ENCODE results near the gene DDX51.
A peak's percentile ranks its signal among the peaks of the same experiment; 100 is the strongest.
"Not testable (repeated sequence)": the region's sequence is repeated elsewhere in the genome, so short reads cannot be mapped to it uniquely, and the experiment has no call there.

The DDX51 gene

DNA sequence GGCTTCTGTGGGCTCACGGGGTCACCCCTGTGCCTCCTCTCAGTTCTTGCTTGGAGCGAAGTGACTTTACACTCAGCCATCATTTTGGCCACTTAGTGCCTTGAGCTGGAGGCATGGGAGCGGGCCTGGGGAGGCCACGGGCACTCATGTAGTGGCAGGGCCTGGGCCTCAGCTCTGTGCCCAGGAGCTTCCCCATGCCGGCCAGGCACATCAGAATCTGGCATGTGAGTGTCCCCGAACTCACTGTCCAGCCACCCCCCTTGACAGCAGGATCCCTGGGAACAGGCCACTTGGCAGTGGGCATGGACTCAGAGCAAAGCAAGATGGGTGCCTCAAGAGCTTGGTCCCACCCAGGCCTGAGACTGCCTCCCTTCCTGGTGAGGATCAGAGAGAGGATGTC is 29.5 kb downstream of the DDX51 start:
- no peak for DNase-seq (ENCODE audit: low spot score)

DNA sequence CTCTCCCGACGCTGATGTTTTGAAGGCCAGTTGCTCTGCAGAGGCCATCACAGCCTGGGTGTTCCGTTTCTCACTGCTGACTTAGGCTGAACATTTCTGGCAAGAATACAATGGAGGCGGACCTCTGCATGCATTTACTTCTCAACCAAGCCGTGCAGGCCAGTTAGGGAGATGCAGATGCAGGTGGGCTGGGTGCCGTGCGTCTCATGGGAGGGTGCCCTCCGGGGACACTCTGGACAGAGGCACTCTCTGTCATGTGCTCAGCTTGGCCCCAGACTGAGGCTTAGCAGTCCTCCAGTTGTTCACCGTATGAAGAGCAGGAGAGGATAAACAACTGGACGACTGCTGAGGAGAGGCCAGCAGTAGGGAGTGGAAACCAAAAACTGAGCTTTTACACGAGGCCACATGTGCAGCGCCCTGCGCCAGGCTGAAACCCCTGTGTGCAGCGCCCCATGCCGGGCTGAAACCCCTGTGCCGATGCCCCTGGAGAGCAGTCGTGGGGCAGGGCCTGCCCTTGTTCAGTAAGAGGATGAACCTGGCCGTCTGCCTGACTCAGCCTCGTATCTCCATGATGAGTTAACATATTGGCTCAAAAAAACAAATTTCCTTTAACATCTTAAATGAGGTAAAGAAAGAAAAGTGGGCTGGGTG is 32.3 kb downstream of the DDX51 start:
- no peak for DNase-seq (ENCODE audit: low spot score)

DNA sequence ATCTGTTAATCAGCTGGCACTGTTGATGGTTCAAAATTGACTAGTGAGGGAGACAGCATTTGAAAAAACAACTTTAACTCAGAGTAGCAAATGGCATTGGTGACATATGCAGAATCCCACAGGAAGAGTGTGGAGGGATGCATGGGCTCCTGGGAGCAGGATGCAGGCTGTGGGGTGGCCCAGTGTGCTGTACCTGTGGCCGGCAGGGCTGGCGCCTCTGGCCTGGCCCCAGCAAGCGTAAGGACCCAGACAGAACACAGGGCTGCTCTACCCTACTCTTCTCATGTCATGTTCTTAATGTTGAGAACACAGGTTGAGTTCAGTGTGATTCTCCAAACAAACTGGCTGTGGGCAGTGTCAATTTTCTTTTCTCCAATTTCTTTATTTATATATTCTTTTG is 33.4 kb downstream of the DDX51 start:
- no peak for DNase-seq (ENCODE audit: low spot score)

DNA sequence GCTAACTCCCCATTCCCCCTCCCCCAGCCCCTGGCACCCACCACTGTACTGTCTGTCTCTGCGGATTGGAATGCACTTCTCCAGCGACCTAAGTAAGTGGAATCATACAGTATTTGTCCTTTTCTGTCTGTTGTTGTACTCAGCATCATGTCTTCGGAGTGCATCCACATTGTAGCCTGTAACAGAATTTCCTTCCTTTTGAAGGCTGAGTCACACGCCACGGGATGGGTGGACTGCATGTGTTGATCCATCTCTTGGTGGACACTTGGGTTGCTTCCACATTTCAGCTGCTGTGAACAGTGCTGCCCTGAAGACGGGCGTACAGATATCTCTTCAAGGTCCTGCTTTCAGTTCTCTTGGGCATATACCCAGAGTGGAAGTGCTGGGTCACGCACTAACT is 34.4 kb downstream of the DDX51 start:
- no peak for DNase-seq (ENCODE audit: low spot score)

DNA sequence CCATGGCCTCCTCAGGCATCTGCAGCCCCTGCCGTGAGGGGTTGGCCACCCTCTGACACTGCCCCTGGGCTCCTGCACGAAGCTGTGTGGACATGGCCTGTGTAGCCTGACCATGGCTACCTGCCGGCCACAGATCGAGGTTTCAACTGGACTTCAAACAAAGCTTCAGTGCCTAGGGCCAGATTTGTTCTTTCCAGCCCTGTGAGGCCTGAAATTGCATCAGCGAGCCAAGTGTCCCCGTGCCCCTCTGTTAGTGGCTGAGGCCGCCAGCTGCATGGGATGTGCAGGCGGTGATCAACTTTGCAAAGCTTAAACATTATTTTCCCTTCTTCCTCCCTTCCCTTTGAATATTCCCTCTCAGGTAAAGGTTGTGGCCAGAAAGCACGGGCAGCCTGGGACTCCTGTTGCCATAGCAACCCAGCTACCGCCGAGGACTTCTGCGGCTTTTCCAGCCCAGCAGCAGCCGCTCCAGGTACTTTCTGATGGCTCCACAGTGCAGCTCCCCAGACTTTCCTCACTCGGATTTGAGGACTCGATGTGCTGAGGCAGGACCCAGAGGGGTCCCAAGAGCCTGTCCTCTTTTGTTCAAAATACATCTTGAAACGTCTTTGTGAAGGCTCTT is 35.8 kb downstream of the DDX51 start:
- DNase-seq (ENCODE audit: low spot score) = no peak

DNA sequence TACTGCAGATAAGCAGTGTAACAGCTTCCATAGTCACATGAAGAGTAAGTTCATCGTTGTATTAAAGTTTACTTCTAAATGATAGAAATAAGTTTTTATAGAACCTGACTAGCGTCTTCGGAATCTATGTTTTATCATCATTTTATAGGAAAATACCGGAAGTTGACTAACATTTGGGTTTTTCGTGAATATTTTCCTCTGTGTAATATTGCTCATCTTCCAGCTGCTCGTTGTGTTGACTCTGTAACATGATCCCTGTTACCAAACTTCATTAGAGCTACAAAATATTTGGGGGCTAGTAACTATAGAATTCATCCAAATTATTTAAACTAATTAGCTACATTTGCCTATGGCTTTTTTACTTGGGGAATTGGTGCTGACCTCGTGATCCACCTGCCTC is 37.2 kb downstream of the DDX51 start:
- DNase-seq (ENCODE audit: low spot score) = no peak

DNA sequence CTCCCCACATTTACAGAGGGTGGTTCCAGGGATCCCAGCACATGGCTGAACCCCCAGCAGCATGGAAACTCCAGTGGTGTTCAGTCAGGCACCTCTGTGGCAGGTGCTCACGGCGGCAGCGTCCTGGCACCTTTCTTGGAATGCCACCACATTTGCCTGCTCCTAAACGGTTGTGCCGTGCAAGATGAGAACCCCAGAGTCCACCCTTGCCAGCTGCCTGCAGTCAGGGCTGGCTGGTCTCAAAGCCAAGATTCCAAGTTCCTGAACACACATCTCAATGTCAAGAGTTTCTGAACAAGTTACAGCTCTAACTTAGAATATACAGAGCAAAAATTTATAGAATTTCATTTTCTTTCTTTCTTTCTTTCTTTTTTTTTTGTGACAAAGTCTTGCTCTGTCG is 38.7 kb downstream of the DDX51 start:
- DNase-seq (ENCODE audit: low spot score) = no peak

DNA sequence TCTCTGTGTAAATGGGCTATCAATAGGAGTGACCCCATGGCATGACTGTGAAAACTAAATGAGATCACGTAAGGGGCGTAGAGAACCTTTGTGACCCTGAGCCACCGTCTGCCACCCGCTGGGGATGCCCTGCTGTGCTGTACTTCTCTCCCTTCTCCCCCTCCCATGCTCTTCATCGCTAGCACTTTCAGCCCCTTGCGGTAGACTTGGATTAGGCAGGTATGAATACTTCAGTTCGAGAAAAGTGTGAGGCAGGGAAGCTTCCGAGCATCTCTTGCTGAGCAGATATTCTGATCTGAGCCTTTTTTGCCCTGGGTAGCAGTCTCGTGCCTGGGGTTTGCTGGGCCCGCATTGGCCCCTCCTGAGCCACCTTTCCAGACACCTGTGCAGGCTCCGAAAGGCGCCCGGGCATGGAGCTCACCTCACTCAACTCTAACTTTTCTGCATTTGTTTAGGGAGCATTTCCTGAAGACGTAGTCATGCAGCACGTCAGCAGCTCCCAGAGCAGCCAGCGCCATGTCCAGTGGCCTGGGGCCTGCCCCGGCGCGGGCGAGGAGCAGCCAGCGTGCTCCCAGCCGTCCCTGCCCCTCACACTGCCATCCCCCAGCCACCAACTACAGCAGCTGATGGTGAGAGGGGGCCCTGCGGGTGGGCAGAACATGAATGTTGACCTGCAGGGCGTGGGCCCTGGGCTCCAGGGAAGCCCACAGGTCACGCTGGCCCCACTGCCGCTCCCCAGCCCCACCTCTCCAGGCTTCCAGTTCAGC is 40.4 kb downstream of the DDX51 start:
- no peak for DNase-seq (ENCODE audit: low spot score)

DNA sequence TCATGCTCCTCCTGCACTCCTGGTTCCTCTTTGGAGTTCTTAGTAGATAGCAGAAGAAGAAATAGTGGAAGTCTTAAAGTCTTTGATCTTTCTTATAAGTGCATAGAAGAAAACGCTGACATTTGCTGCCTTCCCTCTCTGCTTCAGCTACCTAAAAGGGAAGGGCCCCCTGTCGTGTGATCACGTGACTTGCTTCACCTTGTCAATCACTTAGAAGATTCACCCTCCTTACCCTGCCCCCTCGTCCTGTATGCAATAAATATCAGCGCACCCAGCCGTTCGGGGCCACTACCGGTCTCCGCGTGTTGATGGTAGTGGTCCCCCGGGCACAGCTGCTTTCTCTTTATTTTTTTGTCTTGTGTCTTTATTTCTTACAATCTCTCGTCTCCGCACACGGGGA is 41.0 kb downstream of the DDX51 start:
- DNase-seq (ENCODE audit: low spot score) = not testable (repeated sequence)

DNA sequence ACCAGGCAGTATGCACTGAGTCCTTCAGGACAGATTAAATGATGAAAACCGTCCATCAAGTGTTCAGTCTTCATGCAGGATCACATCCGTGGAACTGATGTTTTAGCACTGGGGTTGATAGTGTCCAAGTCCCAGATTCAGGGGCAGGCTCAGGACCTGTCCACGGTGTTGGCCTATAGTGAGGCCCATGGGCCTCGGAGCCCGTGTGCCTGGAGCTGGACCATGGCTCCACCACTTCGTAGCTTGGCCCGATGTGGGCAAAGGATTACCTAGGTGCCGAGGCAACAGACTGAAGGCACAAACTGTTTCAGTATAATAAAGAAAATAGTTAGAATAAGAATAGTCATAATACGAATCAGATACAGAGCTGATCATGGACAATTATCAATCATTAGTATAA is 41.8 kb downstream of the DDX51 start:
- no peak for DNase-seq (ENCODE audit: low spot score)

DNA sequence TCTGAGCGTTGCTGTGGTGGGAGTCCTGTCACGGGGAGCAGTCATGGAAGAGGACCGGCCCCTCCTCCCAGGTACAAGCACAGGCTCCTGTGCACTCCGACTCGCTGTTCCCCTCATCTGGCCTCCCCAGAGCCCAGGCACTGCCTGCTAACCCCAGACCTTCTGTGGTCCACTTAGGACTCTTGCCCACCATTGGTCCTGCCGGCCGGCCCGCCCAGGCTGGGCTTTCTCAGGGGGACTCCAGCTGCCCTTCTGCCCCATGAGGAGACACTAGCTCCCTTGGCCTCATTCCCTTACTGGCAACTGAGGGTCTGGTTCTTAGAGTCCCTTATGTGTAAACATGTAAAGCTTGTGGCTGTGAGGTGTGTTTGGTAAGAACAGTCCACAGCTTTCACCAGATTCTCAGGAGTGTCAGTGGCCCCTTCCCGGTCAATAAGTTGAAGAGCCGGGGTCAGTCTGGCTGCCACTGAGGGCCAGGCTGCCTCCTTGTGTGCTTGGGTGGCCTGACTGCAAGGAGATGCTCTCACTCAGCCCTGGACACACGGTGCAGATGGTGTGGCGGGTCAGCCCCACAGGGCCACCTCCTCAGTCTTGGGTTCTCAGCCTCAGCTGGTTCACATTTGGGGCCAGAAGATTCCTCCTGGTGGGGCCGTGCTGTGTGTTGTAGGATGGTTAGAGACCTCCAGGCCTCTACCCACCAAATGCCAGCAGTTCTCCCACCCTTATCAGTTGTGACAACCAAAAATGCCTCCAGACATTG is 43.6 kb downstream of the DDX51 start:
- no peak for DNase-seq (ENCODE audit: low spot score)

DNA sequence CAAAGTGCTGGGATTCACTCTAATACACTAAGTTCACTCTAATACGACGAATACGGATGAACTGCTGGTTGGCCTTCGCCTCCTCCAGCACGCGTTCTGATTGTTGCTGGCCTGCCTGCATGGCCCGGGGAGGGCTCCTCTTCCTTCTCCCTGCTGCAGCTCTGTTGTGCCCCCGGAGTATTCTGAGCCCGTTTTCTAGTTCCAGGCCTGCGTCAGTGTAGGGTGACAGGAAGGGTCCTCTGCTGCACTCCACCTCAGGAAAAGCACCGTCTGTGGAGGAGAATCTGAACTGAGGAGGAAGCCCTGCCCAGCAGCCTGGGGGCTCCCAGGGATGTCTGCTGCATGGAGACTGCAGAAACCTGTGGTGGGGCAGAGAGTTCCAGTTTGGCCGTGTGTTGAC is 44.4 kb downstream of the DDX51 start:
- no peak for DNase-seq (ENCODE audit: low spot score)

DNA sequence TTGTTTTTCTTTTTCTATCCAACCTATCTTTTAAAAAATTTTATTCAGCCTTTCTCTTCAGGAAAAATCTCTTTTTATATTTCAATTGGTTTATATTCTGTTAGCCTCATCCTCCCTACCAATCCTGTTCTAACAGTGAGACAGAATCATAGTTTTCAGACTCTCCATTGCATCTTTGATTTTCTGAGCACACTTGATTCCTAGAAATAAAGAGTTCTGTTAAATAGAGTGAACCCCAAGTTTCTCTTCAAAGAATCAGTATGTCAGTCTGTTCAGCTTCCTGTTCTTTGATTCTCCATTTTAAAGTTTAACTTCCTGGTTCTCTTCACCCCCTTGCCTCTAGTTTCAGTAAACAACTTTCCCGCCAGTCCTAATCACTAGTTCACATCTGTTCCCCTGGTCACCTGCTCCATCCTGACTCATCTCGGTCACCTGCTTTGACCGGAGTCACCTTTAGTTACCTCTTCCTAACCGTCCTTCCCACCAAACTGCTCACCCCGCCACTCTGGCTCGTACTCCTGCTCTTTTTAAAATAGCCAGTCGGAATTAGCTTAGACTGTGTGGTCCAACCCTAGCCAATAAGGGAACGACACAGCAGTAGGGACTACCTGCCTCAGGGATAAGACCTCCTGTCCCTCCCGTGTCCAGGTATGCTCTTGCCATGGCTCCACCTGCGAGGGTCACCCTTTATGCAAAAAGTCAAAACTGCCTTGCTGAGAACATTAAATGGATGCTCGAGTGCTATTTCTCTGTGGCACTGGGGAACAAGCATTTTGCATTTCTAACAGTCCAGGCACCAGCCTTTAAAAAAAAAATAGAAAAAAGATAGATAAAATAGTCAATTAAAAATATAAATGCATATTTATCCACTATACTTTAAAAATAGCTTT is 48.4 kb downstream of the DDX51 start:
- peak; percentile 7 for DNase-seq (ENCODE audit: low spot score)

DNA sequence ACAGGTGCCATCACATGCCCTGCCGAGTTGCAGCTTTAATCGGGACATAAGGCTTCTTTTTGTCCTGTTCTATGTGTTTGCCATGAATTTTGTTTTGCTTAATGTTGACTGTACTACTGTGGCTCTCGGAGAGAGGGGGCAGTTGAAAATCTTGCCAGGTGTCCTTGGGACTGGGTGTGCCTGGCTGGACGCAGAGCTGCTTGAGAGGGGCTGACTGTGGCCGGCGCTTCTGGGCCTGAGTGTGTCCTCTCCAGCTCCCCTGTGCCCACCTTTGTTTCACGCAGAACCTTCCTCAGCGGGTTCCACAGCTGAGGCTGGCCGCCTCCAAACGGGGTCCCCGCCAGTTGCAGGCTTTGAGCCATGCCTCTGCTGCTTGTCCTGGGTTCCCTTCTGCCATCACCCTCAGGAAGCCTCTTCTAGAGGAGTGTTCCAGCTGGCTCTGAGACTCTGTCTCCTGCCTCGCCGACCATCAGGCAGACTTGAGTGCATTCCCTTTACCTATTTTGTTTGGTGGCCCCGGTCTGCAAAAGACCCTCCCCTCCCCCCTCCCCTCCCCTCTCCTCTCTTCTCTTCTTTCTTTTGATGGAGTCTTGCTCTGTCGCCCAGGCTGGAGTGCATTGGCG is 49.7 kb downstream of the DDX51 start:
- DNase-seq (ENCODE audit: low spot score) = no peak

DNA sequence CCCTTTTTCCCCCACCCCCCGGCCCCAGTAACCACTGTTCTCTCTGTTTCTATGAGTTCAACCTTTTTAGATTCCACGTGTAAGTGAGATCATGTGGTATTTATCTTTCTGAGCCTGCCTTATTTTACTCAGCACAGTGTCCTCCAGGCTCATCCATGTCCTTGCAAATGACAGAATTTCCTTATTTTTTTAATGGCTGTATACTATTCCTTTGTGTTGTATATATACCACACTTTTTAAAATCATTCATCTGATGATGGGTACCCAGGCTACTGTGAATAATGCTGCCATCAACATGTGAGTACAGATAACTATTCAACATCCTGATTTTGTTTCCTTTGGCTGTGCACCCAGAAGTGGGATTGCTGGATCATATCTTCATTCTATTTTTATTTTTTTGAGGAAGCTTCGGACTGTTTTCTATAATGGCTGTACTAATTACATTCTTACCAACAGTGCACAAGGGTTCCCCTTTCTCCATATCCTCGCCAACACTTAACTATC is 54.7 kb downstream of the DDX51 start:
- no peak for DNase-seq (ENCODE audit: low spot score)
